Hepatocyte (in vitro differentiated cells): ENCODE results near the gene ATF7. TPM values are rescaled to one million over a fixed set of nuclear protein-coding genes. Genes with fewer than 3 reads are reported as not detected.

Source experiments
- DNase-seq: peaks from one replicate; pipeline ENCODE4 v3.0.0-alpha.2; 2016; ENCODE audit warnings: low spot score
- H2AFZ ChIP-seq: fragments of 200-600 bp; sonication (generic); 2 replicates; pipeline ENCODE4 v1.6.0; 2016; ENCODE audit warnings: antibody characterized with exemption, mild to moderate bottlenecking
- H3K27ac ChIP-seq: fragments of 200-600 bp; sonication (generic); 2 replicates; pipeline ENCODE4 v1.5.1; 2016; ENCODE audit warnings: mild to moderate bottlenecking
- H3K27me3 ChIP-seq: fragments of 200-600 bp; sonication (generic); 2 replicates; pipeline ENCODE4 v1.6.1; 2016
- H3K36me3 ChIP-seq: fragments of 200-600 bp; sonication (generic); replicated peaks from 2 replicates; pipeline ENCODE4 v1.5.1; 2016; ENCODE audit warnings: low read depth; ENCODE audit not compliant: insufficient read depth
- H3K4me1 ChIP-seq: fragments of 200-600 bp; sonication (generic); 2 replicates; pipeline ENCODE4 v1.5.1; 2016; ENCODE audit warnings: mild to moderate bottlenecking, moderate library complexity; ENCODE audit not compliant: insufficient read depth
- H3K4me2 ChIP-seq: fragments of 200-600 bp; sonication (generic); 2 replicates; pipeline ENCODE4 v1.6.0; 2016
- H3K4me3 ChIP-seq: fragments of 200-600 bp; sonication (generic); 2 replicates; pipeline ENCODE4 v1.5.1; 2016; ENCODE audit warnings: mild to moderate bottlenecking
- H3K79me2 ChIP-seq: fragments of 200-600 bp; sonication (generic); 2 replicates; pipeline ENCODE4 v1.6.0; 2017; ENCODE audit warnings: mild to moderate bottlenecking
- H3K9me2 ChIP-seq: fragments of 200-600 bp; sonication (generic); replicated peaks from 2 replicates; pipeline ENCODE4 v1.6.0; 2017; ENCODE audit warnings: mild to moderate bottlenecking; ENCODE audit not compliant: insufficient read depth
- H3K9me3 ChIP-seq: fragments of 200-600 bp; sonication (generic); 2 replicates; pipeline ENCODE4 v1.5.1; 2016; ENCODE audit warnings: low read depth, mild to moderate bottlenecking
- H4K20me1 ChIP-seq: fragments of 200-600 bp; sonication (generic); 2 replicates; pipeline ENCODE4 v1.6.0; 2016; ENCODE audit warnings: mild to moderate bottlenecking; ENCODE audit not compliant: insufficient read depth, poor library complexity, severe bottlenecking
- EZH2 ChIP-seq: fragments of 200-600 bp; sonication (generic); IDR thresholded peaks from 2 replicates; pipeline ENCODE4 v1.6.1; 2016; ENCODE audit warnings: antibody characterized with exemption, mild to moderate bottlenecking, borderline replicate concordance
- EZH2phosphoT487 ChIP-seq: fragments of 200-600 bp; sonication (generic); IDR thresholded peaks from one replicate; pipeline ENCODE4 v1.6.1; 2018; ENCODE audit warnings: antibody characterized with exemption, mild to moderate bottlenecking, low read depth, moderate library complexity; ENCODE audit not compliant: unreplicated experiment, severe bottlenecking
- WGBS: methylation state at CpG from one replicate; pipeline ENCODE4 v1.1.6; 2016; ENCODE audit warnings: low lambda C conversion rate; ENCODE audit errors: missing lambda C conversion rate; 5-methylcytosine and 5-hydroxymethylcytosine counted together
- polyA plus RNA-seq: library from polyadenylated mRNA; unstranded; fragments of >200 nt; fragmentation: Nextera tagmentation; extraction: Ambion mirVana; gene quantifications from 2 replicates; pipeline ENCODE4 v1.2.1, GENCODE V29; 2016
- total RNA-seq: library from RNA; depleted of rRNA; stranded (reverse); fragments of >200 nt; gene quantifications from 2 replicates; pipeline ENCODE4 v1.2.3, GENCODE V29; 2014
- TF ChIP-seq, protein P1 (sequence below): fragments of 200-600 bp; sonication (generic); IDR thresholded peaks from 2 replicates; pipeline ENCODE4 v1.5.1; 2016; ENCODE audit warnings: antibody characterized with exemption, mild to moderate bottlenecking; ENCODE audit not compliant: poor library complexity

Gene ATF7
- total and polyA plus RNA-seq, 2 experiments from 2014 or later, result 17.8 to 19.2 TPM

DNA sequence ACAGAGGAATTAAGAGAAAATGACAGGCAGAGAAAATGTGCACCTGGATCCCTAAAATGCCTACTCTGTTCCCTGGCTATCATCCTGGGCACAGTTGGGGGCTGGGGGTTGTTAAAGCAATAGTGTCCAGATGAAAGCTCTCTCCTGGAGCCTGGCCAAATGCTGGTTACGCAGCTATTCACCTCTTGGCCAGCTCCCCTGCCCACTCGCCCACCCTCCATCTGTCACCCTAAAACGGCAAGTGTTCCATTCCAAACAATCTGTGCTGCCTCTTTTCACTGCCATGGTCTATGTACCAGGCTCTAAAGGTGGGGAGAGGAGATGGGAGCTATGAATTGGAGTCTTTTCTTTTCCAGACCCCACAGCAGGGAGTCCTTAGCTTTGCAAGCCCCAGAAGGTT is 94.2 kb downstream of the ATF7 start:
- H3K4me1 ChIP-seq, result no peaks in the 10 kb centered on the region
- DNase-seq, result no peak
- no peaks in the 10 kb centered on the region for H4K20me1 ChIP-seq
- no peaks in the 10 kb centered on the region for H3K79me2 ChIP-seq
- TF ChIP-seq EZH2 (no peak), EZH2phosphoT487 (no peak)
- TF ChIP-seq, protein P1, sequence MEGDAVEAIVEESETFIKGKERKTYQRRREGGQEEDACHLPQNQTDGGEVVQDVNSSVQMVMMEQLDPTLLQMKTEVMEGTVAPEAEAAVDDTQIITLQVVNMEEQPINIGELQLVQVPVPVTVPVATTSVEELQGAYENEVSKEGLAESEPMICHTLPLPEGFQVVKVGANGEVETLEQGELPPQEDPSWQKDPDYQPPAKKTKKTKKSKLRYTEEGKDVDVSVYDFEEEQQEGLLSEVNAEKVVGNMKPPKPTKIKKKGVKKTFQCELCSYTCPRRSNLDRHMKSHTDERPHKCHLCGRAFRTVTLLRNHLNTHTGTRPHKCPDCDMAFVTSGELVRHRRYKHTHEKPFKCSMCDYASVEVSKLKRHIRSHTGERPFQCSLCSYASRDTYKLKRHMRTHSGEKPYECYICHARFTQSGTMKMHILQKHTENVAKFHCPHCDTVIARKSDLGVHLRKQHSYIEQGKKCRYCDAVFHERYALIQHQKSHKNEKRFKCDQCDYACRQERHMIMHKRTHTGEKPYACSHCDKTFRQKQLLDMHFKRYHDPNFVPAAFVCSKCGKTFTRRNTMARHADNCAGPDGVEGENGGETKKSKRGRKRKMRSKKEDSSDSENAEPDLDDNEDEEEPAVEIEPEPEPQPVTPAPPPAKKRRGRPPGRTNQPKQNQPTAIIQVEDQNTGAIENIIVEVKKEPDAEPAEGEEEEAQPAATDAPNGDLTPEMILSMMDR, result no peak
- H3K36me3 ChIP-seq, result peaks cover 8% of the 10 kb centered on the region
- no peak overlapping the region for H3K4me3 ChIP-seq
- no peaks in the 10 kb centered on the region for H3K9me3 ChIP-seq
- no peaks in the 10 kb centered on the region for H3K9me2 ChIP-seq
- no peak overlapping the region for H2AFZ ChIP-seq
- WGBS, result 97% methylated on average over 3 of the region's 3 CpGs
- H3K27ac ChIP-seq, result no peak overlapping the region
- no peak overlapping the region for H3K4me2 ChIP-seq
- H3K27me3 ChIP-seq, result no peaks in the 10 kb centered on the region

DNA sequence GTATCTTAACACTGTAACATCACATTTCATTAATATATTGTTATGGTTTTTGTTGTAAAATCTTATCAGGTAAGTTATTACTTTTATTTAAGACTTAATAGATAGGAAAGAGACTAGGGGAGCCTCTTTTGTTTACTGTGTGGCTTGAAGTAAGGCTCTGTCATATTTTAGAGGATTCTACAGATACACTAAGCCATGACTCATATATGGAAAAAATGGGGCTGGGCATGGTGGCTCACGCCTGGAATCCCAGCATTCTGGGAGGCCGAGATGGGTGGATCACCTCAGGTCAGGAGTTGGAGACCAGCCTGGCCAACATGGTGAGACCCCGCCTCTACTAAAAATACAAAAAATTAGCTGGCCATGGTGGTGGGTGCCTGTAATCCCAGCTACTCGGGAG is 95.3 kb downstream of the ATF7 start:
- H3K27me3 ChIP-seq, result no peaks in the 10 kb centered on the region
- H2AFZ ChIP-seq, result no peak overlapping the region
- no peak overlapping the region for H3K4me3 ChIP-seq
- H3K4me1 ChIP-seq, result no peaks in the 10 kb centered on the region
- no peaks in the 10 kb centered on the region for H4K20me1 ChIP-seq
- H3K4me2 ChIP-seq, result no peak overlapping the region
- TF ChIP-seq, protein P1, result no peak
- no peak for TF ChIP-seq EZH2phosphoT487
- TF ChIP-seq EZH2, result no peak
- no peak overlapping the region for H3K27ac ChIP-seq
- H3K9me3 ChIP-seq, result no peaks in the 10 kb centered on the region
- H3K79me2 ChIP-seq, result no peaks in the 10 kb centered on the region
- H3K9me2 ChIP-seq, result no peaks in the 10 kb centered on the region
- no peak for DNase-seq
- H3K36me3 ChIP-seq, result peaks cover 5% of the 10 kb centered on the region
- 97% methylated on average over 4 of the region's 4 CpGs for WGBS

DNA sequence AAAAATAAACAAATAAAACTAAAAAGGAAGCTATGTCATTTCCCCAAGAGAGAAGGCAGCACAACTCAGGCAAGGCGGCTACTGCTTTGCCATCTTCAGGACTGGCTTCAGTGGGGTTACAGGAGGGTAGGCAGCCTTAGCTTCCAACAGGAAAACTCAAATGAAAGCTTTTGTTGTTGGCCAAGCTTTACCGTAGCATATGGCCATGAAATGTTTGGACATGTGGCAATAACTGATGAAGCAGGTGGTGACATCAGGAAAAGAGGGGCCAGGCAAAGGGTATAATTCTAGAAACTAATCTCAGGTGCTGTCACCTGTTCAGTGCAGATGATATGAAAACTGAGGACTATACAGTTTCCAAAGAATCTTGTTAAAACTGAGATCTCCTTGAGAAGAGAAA is 96.1 kb downstream of the ATF7 start:
- no peak for DNase-seq
- Histone ChIP-seq H3K9me2 (no peaks in the 10 kb centered on the region), H4K20me1 (no peaks in the 10 kb centered on the region), H3K4me3 (no peak overlapping the region), H2AFZ (no peak overlapping the region), H3K27ac (no peak overlapping the region), H3K4me2 (no peak overlapping the region), H3K36me3 (peaks cover 5% of the 10 kb centered on the region), H3K27me3 (no peaks in the 10 kb centered on the region), H3K79me2 (no peaks in the 10 kb centered on the region), H3K4me1 (no peaks in the 10 kb centered on the region), H3K9me3 (no peaks in the 10 kb centered on the region)
- TF ChIP-seq, protein P1, result no peak
- no peak for TF ChIP-seq EZH2
- TF ChIP-seq EZH2phosphoT487, result no peak
- 90% methylated on average over 2 of the region's 2 CpGs for WGBS

DNA sequence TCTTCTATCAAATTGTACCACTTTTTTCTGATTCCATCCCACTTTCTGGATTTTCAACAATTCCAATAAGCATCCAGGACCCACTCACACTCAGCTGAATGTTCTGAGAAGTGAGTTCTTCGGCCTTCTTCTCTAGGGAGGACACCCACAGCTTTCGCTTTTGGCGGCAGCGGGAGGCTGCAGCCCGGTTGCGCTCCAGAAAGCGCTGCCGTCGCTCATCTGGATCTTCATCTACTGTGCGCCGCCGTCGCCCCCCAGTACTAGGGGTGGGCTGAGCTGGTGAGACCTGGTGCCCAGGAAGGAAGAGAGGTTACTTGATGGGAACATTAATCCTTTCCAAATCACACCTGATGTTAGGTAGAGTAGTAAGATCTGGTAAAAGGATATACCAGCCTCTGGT is 101.7 kb downstream of the ATF7 start:
- Histone ChIP-seq H4K20me1 (no peaks in the 10 kb centered on the region), H3K27ac (no peak overlapping the region), H2AFZ (no peak overlapping the region), H3K4me3 (no peak overlapping the region), H3K9me3 (no peaks in the 10 kb centered on the region), H3K9me2 (no peaks in the 10 kb centered on the region), H3K79me2 (no peaks in the 10 kb centered on the region), H3K36me3 (no peaks in the 10 kb centered on the region), H3K4me1 (no peaks in the 10 kb centered on the region), H3K4me2 (no peak overlapping the region), H3K27me3 (no peaks in the 10 kb centered on the region)
- TF ChIP-seq EZH2phosphoT487, result no peak
- TF ChIP-seq, protein P1, result no peak
- 100% methylated on average over 13 of the region's 13 CpGs for WGBS
- DNase-seq, result no peak
